Activated T-helper 9 cell treated with anti-CD3 and anti-CD28 coated beads, Interleukin-2, amount 50 U/mL, for 16 hours (primary cell): ENCODE results near the gene HSFX1.

ENCODE experiments used
- DNase-seq: peaks from one replicate; pipeline ENCODE4 v3.0.0-alpha.2; 2020; ENCODE audit warnings: low read depth

HSFX1 gene

DNA sequence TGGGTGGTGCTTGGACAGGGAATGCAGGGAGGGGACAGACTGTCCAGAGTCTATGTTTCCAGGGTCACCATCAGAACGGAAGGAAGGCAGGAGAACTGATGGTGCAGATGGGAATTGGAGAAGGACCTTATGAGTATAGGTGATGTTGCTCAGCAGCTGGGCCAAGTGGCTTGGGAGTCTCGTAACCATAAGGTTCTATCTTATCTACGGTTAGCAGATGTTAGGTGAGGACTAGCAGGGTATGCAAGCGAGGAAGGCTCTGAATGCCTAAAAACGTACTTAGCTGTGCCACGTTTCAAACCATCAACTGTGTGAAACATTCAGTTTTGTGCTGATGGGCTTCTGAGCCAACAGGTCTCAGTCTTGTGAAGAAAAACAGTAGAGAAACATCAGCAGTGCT is 30.2 kb downstream of the HSFX1 start:
- DNase-seq = no peak

DNA sequence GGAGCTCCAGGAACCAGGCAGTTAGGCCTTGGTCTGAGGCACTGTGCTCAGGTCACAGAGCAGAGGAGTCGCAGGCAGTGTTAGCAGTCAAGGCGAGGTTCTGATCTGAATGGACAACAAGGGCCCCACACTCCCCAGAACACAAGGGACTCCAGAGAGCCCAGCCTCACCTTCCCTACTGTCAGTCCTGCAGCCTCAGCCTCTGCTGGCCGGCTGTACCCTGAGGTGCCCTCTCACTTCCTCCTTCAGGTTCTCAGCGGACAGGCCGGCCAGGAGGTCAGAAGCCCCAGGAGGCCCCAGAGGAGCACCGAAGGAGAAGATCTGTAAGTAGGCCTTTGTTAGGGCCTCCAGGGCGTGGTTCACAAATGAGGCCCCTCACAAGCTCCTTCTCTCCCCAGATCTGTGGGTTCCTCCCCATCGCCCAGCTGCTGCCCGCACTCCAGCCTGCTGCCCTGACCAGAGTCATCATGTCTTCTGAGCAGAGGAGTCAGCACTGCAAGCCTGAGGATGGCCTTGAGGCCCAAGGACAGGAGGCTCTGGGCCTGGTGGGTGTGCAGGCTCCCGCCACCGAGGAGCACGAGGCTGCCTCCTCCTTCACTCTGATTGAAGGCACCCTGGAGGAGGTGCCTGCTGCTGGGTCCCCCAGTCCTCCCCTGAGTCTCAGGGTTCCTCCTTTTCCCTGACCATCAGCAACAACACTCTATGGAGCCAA is 34.0 kb downstream of the HSFX1 start:
- no peak for DNase-seq

DNA sequence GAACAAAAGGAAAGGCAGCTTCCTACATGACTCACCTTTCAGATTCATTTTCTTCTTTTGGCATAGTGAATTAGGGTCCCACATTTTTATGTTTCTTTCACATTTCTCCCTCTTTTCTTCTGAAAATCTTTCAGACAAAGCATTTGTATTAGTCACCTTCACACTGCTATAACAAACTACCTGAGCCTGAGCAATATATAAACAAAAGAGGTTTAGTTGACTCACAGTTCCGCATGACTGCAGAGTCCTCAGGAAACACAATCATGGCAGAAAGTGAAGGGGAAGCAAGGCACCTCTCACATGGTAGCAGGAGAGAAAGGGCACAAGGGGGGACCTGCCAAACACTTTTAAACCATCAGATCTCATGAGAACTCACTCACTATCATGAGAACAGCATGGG is 44.8 kb downstream of the HSFX1 start:
- DNase-seq = no peak

DNA sequence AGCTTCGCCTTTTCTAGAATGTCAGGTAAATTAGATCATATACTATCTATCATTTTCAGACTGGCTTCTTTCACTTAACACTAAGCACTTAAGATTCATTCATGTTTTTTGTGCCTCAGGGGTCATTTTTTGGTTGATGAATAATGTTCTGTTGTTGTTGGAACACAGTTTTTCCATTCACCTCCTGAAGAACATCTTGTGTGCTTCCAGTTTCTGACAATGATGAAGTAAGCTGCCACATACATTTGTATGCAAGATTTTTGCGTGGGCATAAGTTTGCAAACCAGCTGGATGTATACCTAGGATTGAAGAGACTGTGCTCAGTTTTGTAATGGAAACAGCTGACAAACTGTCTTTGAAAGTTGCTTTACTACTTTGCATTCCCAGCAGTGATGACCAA is 45.5 kb downstream of the HSFX1 start:
- no peak for DNase-seq

DNA sequence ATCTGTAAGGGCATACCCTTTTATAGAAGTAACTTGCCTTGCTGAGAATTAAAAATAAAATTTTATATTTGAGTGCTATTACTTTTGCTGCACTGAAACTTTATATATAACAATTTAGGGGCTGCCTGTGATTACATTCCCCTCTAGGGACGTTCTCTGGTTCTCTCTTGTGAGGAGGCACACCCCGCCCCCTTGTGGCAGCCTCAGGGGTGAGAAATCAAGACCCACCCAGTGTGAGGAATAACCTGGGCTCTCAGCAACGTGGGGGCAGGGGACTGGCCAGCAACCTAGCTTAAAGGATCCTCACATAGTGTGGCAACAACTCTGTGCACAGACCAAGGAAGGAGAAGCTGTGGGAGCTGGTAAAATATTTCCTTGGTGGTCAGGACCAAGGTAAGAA is 51.6 kb downstream of the HSFX1 start:
- peak; percentile 40 for DNase-seq
